ENCODE measurements around the gene STUB1. TPM values are rescaled to one million over a fixed set of nuclear protein-coding genes. Genes with fewer than 3 reads are reported as not detected.

Gene STUB1
- total and polyA plus RNA-seq, 4 experiments from 2014 or later, result 97.2 to 181 (median 128) TPM

- H3K4me3 ChIP-seq (ENCODE audit: low read length in 2 of 2), result peak overlapping the region in 1 of 2 donors; percentile 62
- H3K36me3 Mint-ChIP-seq, result peaks cover 4 to 17% of the 10 kb centered on the region in 2 donors
- H3K36me3 ChIP-seq (ENCODE audit: insufficient read depth, low read length), result peaks cover 12% of the 10 kb centered on the region
- H3K9me3 Mint-ChIP-seq, result peaks cover 0 to 1% (median 0%) of the 10 kb centered on the region in 8 donors
- intact Hi-C loops (cut with micrococcal nuclease), result loop anchor here (1.0 to 2.0 kb wide), 2 partner anchors 15 to 35 kb away; partner anchors contain the start of genes RHOT2 and WDR90
- POLR2A ChIA-PET (ENCODE audit: partially characterized antibody), result interaction anchor here (1.0 to 10.2 kb wide), 9 partner anchors 8 to 47 kb away, joined by 3 to 212 read pairs (median 7); partner anchors contain the start of genes RHBDL1, RHOT2 and WDR24
- H3K27me3 ChIP-seq (ENCODE audit: insufficient read depth, low read length), result no peaks in the 10 kb centered on the region
- peaks cover 5 to 43% (median 27%) of the 10 kb centered on the region in 4 donors for H3K4me1 Mint-ChIP-seq
- H3K27me3 Mint-ChIP-seq, result no peaks in the 10 kb centered on the region
- H3K27ac Mint-ChIP-seq, result peak overlapping the region in 6 of 7 donors; percentile 42 to 91 (median 62)
- peak overlapping the region; percentile 41 to 77 (median 67) for H3K4me3 Mint-ChIP-seq
- H3K4me1 ChIP-seq (ENCODE audit: insufficient read depth, low read length), result peaks cover 57% of the 10 kb centered on the region
- H3K27ac ChIP-seq (ENCODE audit: low read depth, low read length), result peak overlapping the region; percentile 70
- no peaks in the 10 kb centered on the region for H3K9me3 ChIP-seq (ENCODE audit: control insufficient read depth in 1 of 2, low read length in 2 of 2)
- no peak for DNase-seq
- CTCF ChIA-PET (ENCODE audit: partially characterized antibody), result no interaction called here
Observed at GRCh38 chr16:683396-684070, 3.3 kb downstream of the STUB1 start.

DNA sequence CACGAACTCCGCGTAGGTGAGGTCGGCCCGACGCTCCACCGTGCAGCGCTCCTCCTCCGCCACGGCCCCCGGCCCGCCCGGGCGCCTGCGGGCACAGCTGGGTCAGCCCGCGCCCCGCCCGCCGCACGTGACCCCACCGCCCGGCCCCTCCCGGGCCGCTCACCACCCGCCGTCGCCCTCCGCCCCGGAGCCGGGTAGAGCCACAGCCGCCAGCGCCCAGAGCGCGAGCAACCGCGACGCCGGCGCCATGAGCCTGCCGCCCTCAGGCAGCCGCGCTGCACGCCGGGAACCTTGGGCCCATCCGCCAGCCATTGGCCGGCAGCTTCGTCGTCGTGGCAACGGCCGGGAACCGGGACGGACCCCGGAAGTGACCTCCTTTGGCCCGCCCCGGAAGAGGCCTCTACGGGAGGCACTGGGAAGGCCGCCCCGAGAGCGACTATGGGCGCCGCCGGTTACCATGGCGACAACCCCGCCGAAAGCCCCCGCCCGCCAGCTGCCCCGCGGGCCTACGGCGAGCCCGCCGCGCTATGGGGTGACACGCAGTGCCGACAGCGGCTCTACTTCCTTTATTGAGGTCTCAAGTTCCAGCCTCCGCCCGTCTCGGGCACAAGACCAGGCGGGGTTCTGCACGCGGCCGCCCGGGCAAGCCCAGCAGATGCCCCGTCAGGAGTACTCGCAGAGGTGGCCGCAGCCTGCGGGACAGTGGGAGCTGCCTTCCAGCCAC, 4.0 kb downstream of the STUB1 start, which contains the start of gene JMJD8:
Gene JMJD8, minus strand, starts transcription at position 264 of the 724 bp plus-strand sequence. Its CDS starts 15 bp downstream, at position 249.
- no peaks in the 10 kb centered on the region for H3K27me3 Mint-ChIP-seq
- intact Hi-C loops (cut with micrococcal nuclease), result loop anchor here (1.0 to 2.0 kb wide), 2 partner anchors 16 to 35 kb away; partner anchors contain the start of genes RHOT2 and WDR90
- CTCF ChIA-PET (ENCODE audit: partially characterized antibody), result no interaction called here
- Histone ChIP-seq H3K36me3 (ENCODE audit: insufficient read depth, low read length) (peaks cover 12% of the 10 kb centered on the region), H3K27ac (ENCODE audit: low read depth, low read length) (peak within 1 kb of the TSS; percentile 70), H3K4me1 (ENCODE audit: insufficient read depth, low read length) (peaks cover 58% of the 10 kb centered on the region), H3K9me3 (ENCODE audit: control insufficient read depth in 1 of 2, low read length in 2 of 2) (no peaks in the 10 kb centered on the region), H3K27me3 (ENCODE audit: insufficient read depth, low read length) (no peaks in the 10 kb centered on the region), H3K4me3 (ENCODE audit: low read length in 2 of 2) (peak within 1 kb of the TSS in 1 of 2 donors; percentile 62)
- POLR2A ChIA-PET (ENCODE audit: partially characterized antibody), result interaction anchor here (0.8 to 10.2 kb wide), 10 partner anchors 9 to 47 kb away, joined by 3 to 212 read pairs (median 6); partner anchors contain the start of genes RHBDL1, RHOT2 and WDR24
- peaks cover 6 to 44% (median 27%) of the 10 kb centered on the region in 4 donors for H3K4me1 Mint-ChIP-seq
- peak; percentile 93 to 96 (median 94) for DNase-seq
- H3K36me3 Mint-ChIP-seq, result peaks cover 4 to 17% of the 10 kb centered on the region in 2 donors
- peak within 1 kb of the TSS; percentile 66 to 86 (median 77) for H3K4me3 Mint-ChIP-seq
- H3K9me3 Mint-ChIP-seq, result peaks cover 0 to 1% (median 0%) of the 10 kb centered on the region in 8 donors
- peak within 1 kb of the TSS; percentile 42 to 91 (median 85) for H3K27ac Mint-ChIP-seq

DNA sequence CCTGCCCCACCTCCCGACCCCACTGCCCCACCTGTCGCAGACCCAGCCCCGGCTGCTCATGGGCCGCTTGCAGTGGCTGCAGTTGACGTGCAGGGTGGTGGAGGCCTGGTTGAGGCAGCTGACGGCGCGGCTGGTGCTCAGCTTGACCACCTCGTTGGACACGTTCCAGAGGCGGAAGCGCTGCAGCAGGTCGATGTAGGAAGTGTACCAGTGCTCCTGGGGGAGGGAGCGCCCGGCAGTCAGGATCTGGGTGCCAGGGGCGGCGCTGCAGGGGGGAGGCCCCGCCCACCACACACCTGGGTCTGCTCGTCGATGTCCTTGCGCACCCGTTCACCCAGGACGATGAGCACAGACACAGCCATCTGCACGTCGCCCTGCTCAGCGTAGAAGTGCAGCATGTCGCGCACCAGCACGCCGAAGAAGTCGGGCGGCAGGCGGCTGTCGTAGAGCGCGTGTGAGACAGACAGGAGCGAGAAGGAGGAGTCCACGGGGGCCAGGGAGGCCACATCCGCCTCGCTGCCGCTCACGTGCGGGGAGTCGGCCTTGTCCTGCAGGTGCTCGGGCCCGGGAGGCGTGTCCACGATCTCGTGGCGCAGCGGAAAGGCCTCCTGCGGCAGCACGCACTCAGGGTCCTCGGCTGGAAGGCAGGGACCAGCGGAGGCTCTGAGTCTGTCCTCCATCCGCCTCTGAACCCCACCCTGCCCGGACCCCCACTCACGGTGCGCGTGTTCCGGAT, 4.9 kb downstream of the STUB1 start:
- Histone ChIP-seq H3K9me3 (ENCODE audit: control insufficient read depth in 1 of 2, low read length in 2 of 2) (no peaks in the 10 kb centered on the region), H3K4me3 (ENCODE audit: low read length in 2 of 2) (no peak overlapping the region), H3K27ac (ENCODE audit: low read depth, low read length) (no peak overlapping the region), H3K4me1 (ENCODE audit: insufficient read depth, low read length) (peaks cover 62% of the 10 kb centered on the region), H3K36me3 (ENCODE audit: insufficient read depth, low read length) (peaks cover 12% of the 10 kb centered on the region), H3K27me3 (ENCODE audit: insufficient read depth, low read length) (no peaks in the 10 kb centered on the region)
- peak overlapping the region in 1 of 7 donors; percentile 86 for H3K27ac Mint-ChIP-seq
- H3K36me3 Mint-ChIP-seq, result peaks cover 4 to 17% of the 10 kb centered on the region in 2 donors
- H3K4me3 Mint-ChIP-seq, result peak overlapping the region in 2 of 8 donors; percentile 10 to 29
- ChIA-PET POLR2A (ENCODE audit: partially characterized antibody) (interaction anchor here (0.8 to 10.2 kb wide), 8 partner anchors 8 to 48 kb away, joined by 3 to 212 read pairs (median 7); partner anchors contain the start of genes RHBDL1, RHOT2 and WDR24), CTCF (ENCODE audit: partially characterized antibody) (no interaction called here)
- no peaks in the 10 kb centered on the region for H3K27me3 Mint-ChIP-seq
- intact Hi-C loops (cut with micrococcal nuclease), result loop anchor here (1.0 to 2.0 kb wide), 2 partner anchors 17 to 36 kb away; partner anchors contain the start of genes RHOT2 and WDR90
- H3K9me3 Mint-ChIP-seq, result peaks cover 0 to 1% (median 0%) of the 10 kb centered on the region in 8 donors
- peaks cover 5 to 47% (median 29%) of the 10 kb centered on the region in 4 donors for H3K4me1 Mint-ChIP-seq
- no peak for DNase-seq

GRCh38 chr16:685967-686366, 5.8 kb downstream of the STUB1 start:
- Mint-ChIP-seq H3K27me3 (no peaks in the 10 kb centered on the region), H3K4me3 (peak overlapping the region in 5 of 8 donors; percentile 9 to 59 (median 46)), H3K9me3 (peaks cover 0 to 1% (median 0%) of the 10 kb centered on the region in 8 donors), H3K36me3 (peaks cover 4 to 18% of the 10 kb centered on the region in 2 donors), H3K4me1 (peaks cover 9 to 54% (median 32%) of the 10 kb centered on the region in 4 donors), H3K27ac (peak overlapping the region in 2 of 7 donors; percentile 48 to 72)
- Histone ChIP-seq H3K4me3 (ENCODE audit: low read length in 2 of 2) (no peak overlapping the region), H3K27me3 (ENCODE audit: insufficient read depth, low read length) (no peaks in the 10 kb centered on the region), H3K27ac (ENCODE audit: low read depth, low read length) (no peak overlapping the region), H3K4me1 (ENCODE audit: insufficient read depth, low read length) (peaks cover 65% of the 10 kb centered on the region), H3K36me3 (ENCODE audit: insufficient read depth, low read length) (peaks cover 12% of the 10 kb centered on the region), H3K9me3 (ENCODE audit: control insufficient read depth in 1 of 2, low read length in 2 of 2) (no peaks in the 10 kb centered on the region)
- no peak for DNase-seq
- CTCF ChIA-PET (ENCODE audit: partially characterized antibody), result interaction anchor here (1.0 kb wide), 2 partner anchors 9 to 26 kb away, joined by 3 to 4 read pairs; no protein-coding TSS in a partner anchor
- POLR2A ChIA-PET (ENCODE audit: partially characterized antibody), result interaction anchor here (1.0 to 10.2 kb wide), 2 partner anchors 7 to 13 kb away, joined by 3 to 212 read pairs; partner anchors contain the start of gene WDR24
- intact Hi-C loops (cut with micrococcal nuclease), result loop anchor here (2.0 kb wide), 1 partner anchor 37 kb away; the partner anchor contains the start of gene WDR90

DNA sequence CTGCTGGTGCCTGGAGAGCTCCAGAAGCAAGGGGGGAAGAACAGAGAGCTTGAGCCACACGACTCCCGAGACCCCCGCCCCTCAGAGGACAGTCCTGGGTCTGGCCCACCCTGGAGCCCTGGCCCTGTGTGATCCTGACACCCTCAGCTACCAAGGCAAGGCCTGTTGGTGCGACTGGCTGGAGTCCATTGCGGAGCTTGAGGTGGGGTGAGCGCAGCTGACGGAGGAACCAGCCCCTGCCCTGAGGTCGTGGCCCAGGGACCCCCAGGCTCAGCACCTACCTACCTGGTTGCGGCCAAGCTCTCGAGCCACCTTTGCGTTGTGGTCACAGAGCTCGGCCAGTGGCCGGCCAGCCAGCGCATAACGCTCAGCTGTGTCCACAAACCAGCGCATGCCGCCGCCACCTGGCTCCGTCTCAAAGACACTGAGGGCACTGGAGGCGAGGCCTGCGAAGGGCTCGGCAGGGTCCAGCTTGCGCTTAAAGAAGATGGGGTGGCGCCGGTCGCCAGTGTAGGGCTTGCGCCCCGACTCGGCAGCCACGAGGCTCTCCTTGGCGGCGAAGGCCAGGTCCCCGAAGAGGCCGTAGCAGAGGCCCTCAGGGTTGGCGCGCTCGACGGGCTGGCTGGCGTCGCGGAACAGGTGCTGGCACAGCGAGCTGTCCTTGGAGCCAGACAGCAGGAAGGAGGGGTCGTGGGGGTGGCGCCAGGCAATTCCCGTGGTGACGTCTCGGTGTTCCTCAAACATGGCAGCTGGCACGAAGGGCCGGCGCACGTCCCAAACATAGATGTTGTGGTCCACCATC, 6.5 kb downstream of the STUB1 start:
- Mint-ChIP-seq H3K4me1 (peaks cover 10 to 51% (median 28%) of the 10 kb centered on the region in 4 donors), H3K36me3 (peaks cover 4 to 11% of the 10 kb centered on the region in 2 donors), H3K27ac (no peak overlapping the region), H3K4me3 (peak overlapping the region in 3 of 8 donors; percentile 17 to 59 (median 51)), H3K27me3 (no peaks in the 10 kb centered on the region), H3K9me3 (peaks cover 0 to 3% (median 0%) of the 10 kb centered on the region in 8 donors)
- no peak for DNase-seq
- Histone ChIP-seq H3K9me3 (ENCODE audit: control insufficient read depth in 1 of 2, low read length in 2 of 2) (no peaks in the 10 kb centered on the region), H3K4me3 (ENCODE audit: low read length in 2 of 2) (no peak overlapping the region), H3K27me3 (ENCODE audit: insufficient read depth, low read length) (no peaks in the 10 kb centered on the region), H3K36me3 (ENCODE audit: insufficient read depth, low read length) (peaks cover 9% of the 10 kb centered on the region), H3K27ac (ENCODE audit: low read depth, low read length) (no peak overlapping the region), H3K4me1 (ENCODE audit: insufficient read depth, low read length) (peaks cover 58% of the 10 kb centered on the region)
- CTCF ChIA-PET (ENCODE audit: partially characterized antibody), result interaction anchor here (1.0 kb wide), 2 partner anchors 9 to 26 kb away, joined by 3 to 4 read pairs; no protein-coding TSS in a partner anchor
- intact Hi-C loops (cut with micrococcal nuclease), result no loop called here
- POLR2A ChIA-PET (ENCODE audit: partially characterized antibody), result interaction anchor here (1.0 to 10.2 kb wide), 2 partner anchors 6 to 14 kb away, joined by 3 to 212 read pairs; partner anchors contain the start of gene WDR24

All from CD4-positive, alpha-beta memory T cell (primary cell).